ENCODE measurements around the gene CORO7.

CORO7 gene

GRCh38 chr16:4321286-4322120, 94.9 kb downstream of the CORO7 start:
- DNase-seq (ENCODE audit: low read depth): no peak
- TF ChIP-seq CTCF (IDR thresholded peaks at IDR 0.05; ENCODE audit: control insufficient read depth, extremely low read depth, insufficient read depth): no peak

GRCh38 chr16:4320571-4321137, 95.7 kb downstream of the CORO7 start:
- no peak for TF ChIP-seq CTCF (IDR thresholded peaks at IDR 0.05; ENCODE audit: control insufficient read depth, extremely low read depth, insufficient read depth)
- no peak for DNase-seq (ENCODE audit: low read depth)
- H3K4me3 ChIP-seq (ENCODE audit: low read depth, low read length): no peak overlapping the region

More at GRCh38 chr16:4321286-4322120, 94.9 kb downstream of the CORO7 start:
- H3K4me3 ChIP-seq (ENCODE audit: low read depth, low read length): no peak overlapping the region

- TF ChIP-seq CTCF (IDR thresholded peaks at IDR 0.05; ENCODE audit: control insufficient read depth, extremely low read depth, insufficient read depth): no peak
- DNase-seq (ENCODE audit: low read depth): no peak
- H3K4me3 ChIP-seq (ENCODE audit: low read depth, low read length): no peak overlapping the region
Observed at GRCh38 chr16:4319454-4320421, 96.7 kb downstream of the CORO7 start.

- TF ChIP-seq CTCF (IDR thresholded peaks at IDR 0.05; ENCODE audit: control insufficient read depth, extremely low read depth, insufficient read depth): no peak
- DNase-seq (ENCODE audit: low read depth): no peak
- H3K4me3 ChIP-seq (ENCODE audit: low read depth, low read length): no peak overlapping the region
Observed at GRCh38 chr16:4318967-4319366, 97.4 kb downstream of the CORO7 start.

- no peak for TF ChIP-seq CTCF (IDR thresholded peaks at IDR 0.05; ENCODE audit: control insufficient read depth, extremely low read depth, insufficient read depth)
- no peak for DNase-seq (ENCODE audit: low read depth)
- H3K4me3 ChIP-seq (ENCODE audit: low read depth, low read length): no peak overlapping the region
Observed at GRCh38 chr16:4318451-4318910, 97.9 kb downstream of the CORO7 start.

GRCh38 chr16:4317532-4318450, 98.6 kb downstream of the CORO7 start:
- H3K4me3 ChIP-seq (ENCODE audit: low read depth, low read length): no peak overlapping the region; the same call in 1 of the 2 replicates
- no peak for DNase-seq (ENCODE audit: low read depth)
- no peak for TF ChIP-seq CTCF (IDR thresholded peaks at IDR 0.05; ENCODE audit: control insufficient read depth, extremely low read depth, insufficient read depth)

Measured in LNCaP clone FGC (cell line).